SW 1271 (cell line): ENCODE data around the gene CYP27C1.
"Not testable (repeated sequence)": the region's sequence is repeated elsewhere in the genome, so short reads cannot be mapped to it uniquely, and the experiment has no call there.

Experiments
- DNase-seq, 2 experiments: peaks; one replicate each; lab custom pipeline; 2025; lab: John Stamatoyannopoulos, UW

CYP27C1 gene

GRCh38 chr2:127170452-127171197 lies 49.5 kb downstream of the CYP27C1 start:
- no peak for DNase-seq

GRCh38 chr2:127170021-127170420 lies 50.1 kb downstream of the CYP27C1 start:
- no peak for DNase-seq

GRCh38 chr2:127169066-127169660 lies 50.9 kb downstream of the CYP27C1 start:
- DNase-seq, result no peak

GRCh38 chr2:127166231-127166860 lies 53.8 kb downstream of the CYP27C1 start:
- no peak for DNase-seq

- DNase-seq, result no peak
Observed at GRCh38 chr2:127165539-127165935, 54.6 kb downstream of the CYP27C1 start.

- no peak for DNase-seq
Observed at GRCh38 chr2:127164761-127165538, 55.1 kb downstream of the CYP27C1 start.

GRCh38 chr2:127163921-127164320 lies 56.2 kb downstream of the CYP27C1 start:
- no peak for DNase-seq

GRCh38 chr2:127163090-127163406 lies 57.1 kb downstream of the CYP27C1 start:
- DNase-seq, result not testable (repeated sequence)

GRCh38 chr2:127162261-127163089 lies 57.6 kb downstream of the CYP27C1 start:
- no peak for DNase-seq

- no peak for DNase-seq
Observed at GRCh38 chr2:127161176-127162136, 58.6 kb downstream of the CYP27C1 start.

GRCh38 chr2:127160676-127161075 lies 59.4 kb downstream of the CYP27C1 start:
- DNase-seq, result no peak

GRCh38 chr2:127159543-127159942 lies 60.6 kb downstream of the CYP27C1 start:
- no peak for DNase-seq

GRCh38 chr2:127158614-127159290 lies 61.3 kb downstream of the CYP27C1 start:
- no peak for DNase-seq

GRCh38 chr2:127157651-127158485 lies 62.2 kb downstream of the CYP27C1 start:
- no peak for DNase-seq

GRCh38 chr2:127157114-127157513 lies 63.0 kb downstream of the CYP27C1 start:
- no peak for DNase-seq

GRCh38 chr2:127155947-127156346 lies 64.2 kb downstream of the CYP27C1 start:
- DNase-seq, result no peak

- no peak for DNase-seq
Observed at GRCh38 chr2:127155028-127155581, 65.0 kb downstream of the CYP27C1 start.

- DNase-seq, result no peak
Observed at GRCh38 chr2:127154396-127154795, 65.7 kb downstream of the CYP27C1 start.

- DNase-seq, result peak in 1 of 2 experiments; percentile 23
Observed at GRCh38 chr2:127153691-127154158, 66.4 kb downstream of the CYP27C1 start.
